ENCODE data around the gene CYP2B6. TPM values are rescaled to one million over a fixed set of nuclear protein-coding genes. Genes with fewer than 3 reads are reported as not detected.

The CYP2B6 gene
- total and polyA plus RNA-seq, 4 donors = 0.01 to 1.2 TPM; not detected in 2

GRCh38 chr19:41025871-41026270 is 34.8 kb downstream of the CYP2B6 start:
- Histone ChIP-seq H3K9ac (ENCODE audit: insufficient read depth in 1 of 2, low read length in 2 of 2) (no peak overlapping the region), H3K4me3 (no peak overlapping the region), H3K27me3 (ENCODE audit: control insufficient read depth in 3 of 3, insufficient read depth in 3 of 3, low read length in 2 of 3) (peaks cover 0 to 15% (median 4%) of the 10 kb centered on the region in 3 donors), H3K4me1 (ENCODE audit: control insufficient read depth in 5 of 5, insufficient read depth in 5 of 5, low read length in 5 of 5) (no peaks in the 10 kb centered on the region), H3K36me3 (ENCODE audit: control insufficient read depth in 4 of 4, insufficient read depth in 4 of 4, low read length in 4 of 4) (no peaks in the 10 kb centered on the region), H3K9me3 (ENCODE audit: control insufficient read depth in 4 of 4, insufficient read depth in 3 of 4, low read length in 3 of 4) (peaks cover 0 to 2% (median 0%) of the 10 kb centered on the region in 4 donors), H3K27ac (ENCODE audit: low read depth in 1 of 2, low read length in 1 of 2) (no peak overlapping the region)
- 9 to 18% methylated on average over 32 of the region's 32 CpGs for WGBS, 2 donors
- TF ChIP-seq CTCF (IDR thresholded peaks at IDR 0.05; ENCODE audit: control extremely low read depth, extremely low read depth) = no peak
- DNase-seq (no peak), ATAC-seq (ENCODE audit: insufficient read depth, low FRiP score) (no peak)

GRCh38 chr19:41027273-41027967 is 36.3 kb downstream of the CYP2B6 start:
- Histone ChIP-seq H3K4me1 (ENCODE audit: control insufficient read depth in 5 of 5, insufficient read depth in 5 of 5, low read length in 5 of 5) (no peaks in the 10 kb centered on the region), H3K9ac (ENCODE audit: insufficient read depth in 1 of 2, low read length in 2 of 2) (no peak overlapping the region), H3K27me3 (ENCODE audit: control insufficient read depth in 3 of 3, insufficient read depth in 3 of 3, low read length in 2 of 3) (peaks cover 0 to 15% (median 4%) of the 10 kb centered on the region in 3 donors), H3K4me3 (no peak overlapping the region), H3K36me3 (ENCODE audit: control insufficient read depth in 4 of 4, insufficient read depth in 4 of 4, low read length in 4 of 4) (no peaks in the 10 kb centered on the region), H3K9me3 (ENCODE audit: control insufficient read depth in 4 of 4, insufficient read depth in 3 of 4, low read length in 3 of 4) (peaks cover 0 to 2% (median 0%) of the 10 kb centered on the region in 4 donors), H3K27ac (ENCODE audit: low read depth in 1 of 2, low read length in 1 of 2) (no peak overlapping the region)
- WGBS, 2 donors = 80 to 85% methylated on average over 6 of the region's 6 CpGs
- no peak for ATAC-seq (ENCODE audit: insufficient read depth, low FRiP score)
- no peak for DNase-seq
- TF ChIP-seq CTCF (IDR thresholded peaks at IDR 0.05; ENCODE audit: control extremely low read depth, extremely low read depth) = no peak

- Histone ChIP-seq H3K9ac (ENCODE audit: insufficient read depth in 1 of 2, low read length in 2 of 2) (no peak overlapping the region), H3K4me3 (no peak overlapping the region), H3K27me3 (ENCODE audit: control insufficient read depth in 3 of 3, insufficient read depth in 3 of 3, low read length in 2 of 3) (peaks cover 0 to 15% (median 4%) of the 10 kb centered on the region in 3 donors), H3K4me1 (ENCODE audit: control insufficient read depth in 5 of 5, insufficient read depth in 5 of 5, low read length in 5 of 5) (no peaks in the 10 kb centered on the region), H3K9me3 (ENCODE audit: control insufficient read depth in 4 of 4, insufficient read depth in 3 of 4, low read length in 3 of 4) (peaks cover 0 to 2% (median 0%) of the 10 kb centered on the region in 4 donors), H3K27ac (ENCODE audit: low read depth in 1 of 2, low read length in 1 of 2) (no peak overlapping the region), H3K36me3 (ENCODE audit: control insufficient read depth in 4 of 4, insufficient read depth in 4 of 4, low read length in 4 of 4) (no peaks in the 10 kb centered on the region)
- DNase-seq (no peak), ATAC-seq (ENCODE audit: insufficient read depth, low FRiP score) (no peak)
- TF ChIP-seq CTCF (IDR thresholded peaks at IDR 0.05; ENCODE audit: control extremely low read depth, extremely low read depth) = no peak
- WGBS, 2 donors = 72 to 78% methylated on average over 4 of the region's 4 CpGs
These were observed 38.7 kb downstream of the CYP2B6 start for GRCh38 chr19:41029524-41030432.

Data from lung (tissue), 12 donors.